Occipital lobe (tissue), 2 donors: ENCODE measurements around the gene PLXNA3. TPM values are rescaled to one million over a fixed set of nuclear protein-coding genes. Genes with fewer than 3 reads are reported as not detected.
"Not testable (repeated sequence)": the region's sequence is repeated elsewhere in the genome, so short reads cannot be mapped to it uniquely, and the experiment has no call there.

ENCODE experiments used
- DNase-seq: peaks from one replicate; lab custom pipeline; 2025; lab: John Stamatoyannopoulos, UW
- total RNA-seq: library from RNA; depleted of rRNA; stranded (reverse); fragments of >200 nt; gene quantifications from one replicate; pipeline ENCODE4 v1.2.3, GENCODE V29; 2014

PLXNA3 gene
- total RNA-seq, 1 donor from 2014 or later = 14.5 TPM

GRCh38 chrX:154501423-154501822, 43.3 kb downstream of the PLXNA3 start:
- DNase-seq = not testable (repeated sequence)

- no peak for DNase-seq
Observed at GRCh38 chrX:154502098-154502497, 44.0 kb downstream of the PLXNA3 start.

- DNase-seq = no peak
Observed at GRCh38 chrX:154502989-154503388, 44.9 kb downstream of the PLXNA3 start.

GRCh38 chrX:154505734-154506133, 47.7 kb downstream of the PLXNA3 start:
- DNase-seq = no peak

GRCh38 chrX:154506483-154507332, 48.6 kb downstream of the PLXNA3 start:
- DNase-seq = no peak

- DNase-seq = no peak
Observed at GRCh38 chrX:154507673-154508383, 49.7 kb downstream of the PLXNA3 start.

GRCh38 chrX:154508384-154508745, 50.3 kb downstream of the PLXNA3 start:
- DNase-seq = no peak

GRCh38 chrX:154509455-154509854, 51.4 kb downstream of the PLXNA3 start:
- no peak for DNase-seq

- DNase-seq = no peak
Observed at GRCh38 chrX:154511761-154512160, 53.7 kb downstream of the PLXNA3 start.

- no peak for DNase-seq
Observed at GRCh38 chrX:154512879-154513553, 54.9 kb downstream of the PLXNA3 start.

- no peak for DNase-seq
Observed at GRCh38 chrX:154513716-154514115, 55.6 kb downstream of the PLXNA3 start.

GRCh38 chrX:154515090-154515965, 57.2 kb downstream of the PLXNA3 start:
- DNase-seq = no peak

- DNase-seq = peak; percentile 95
Observed at GRCh38 chrX:154515966-154516655, 58.0 kb downstream of the PLXNA3 start, which contains the start of gene FAM3A. TSS of gene FAM3A (minus strand) at chrX:154516232. CDS start at chrX:154515772, 460 bp downstream.

- no peak for DNase-seq
Observed at GRCh38 chrX:154516656-154517100, 58.6 kb downstream of the PLXNA3 start.

- no peak for DNase-seq
Observed at GRCh38 chrX:154517101-154517781, 59.2 kb downstream of the PLXNA3 start.

GRCh38 chrX:154519389-154519788, 61.3 kb downstream of the PLXNA3 start:
- DNase-seq = no peak

- DNase-seq = no peak
Observed at GRCh38 chrX:154525606-154526490, 67.8 kb downstream of the PLXNA3 start.

- peak; percentile 61 for DNase-seq
Observed at GRCh38 chrX:154526901-154527675, 69.0 kb downstream of the PLXNA3 start.
